Smooth muscle cell of trachea (primary cell): Measurements from ENCODE around the gene RHD. TPM values are rescaled to one million over a fixed set of nuclear protein-coding genes. Genes with fewer than 3 reads are reported as not detected.

Experiments
- total RNA-seq: library from RNA; depleted of rRNA; stranded (reverse); fragments of >200 nt; gene quantifications from 2 replicates; pipeline ENCODE4 v1.2.1, GENCODE V29; 2014

RHD gene
- not detected in 2 replicates for total RNA-seq

GRCh38 chr1:25272238-25272637 lies at the start of gene RHD:
Gene RHD (plus strand): TSS chr1:25272509. CDS start chr1:25272548, 39 bp downstream.

GRCh38 chr1:25232027-25232865 lies 40.1 kb upstream of the RHD start, which contains the start of gene SYF2:
Gene SYF2 (minus strand): TSS chr1:25232502. CDS start chr1:25232467, 35 bp downstream.

GRCh38 chr1:25247024-25247828 lies 25.1 kb upstream of the RHD start, which contains the start of gene RSRP1:
Gene RSRP1 (minus strand): TSS chr1:25247454. CDS start chr1:25246963, 491 bp downstream.

GRCh38 chr1:25338188-25338981 lies 66.1 kb downstream of the RHD start, which contains the start of gene TMEM50A:
Gene TMEM50A (plus strand): TSS chr1:25338334. CDS start chr1:25340487, 2,153 bp downstream.

Other genes with a start within 250 kb of the RHD start
- gene SYF2, start 40.0 kb upstream of the RHD start, total RNA-seq = 34.9 and 45.2 TPM in 2 replicates
- gene RSRP1, start 25.1 kb upstream of the RHD start, total RNA-seq = 125 and 149 TPM in 2 replicates
- gene TMEM50A, start 65.8 kb downstream of the RHD start, total RNA-seq = 87.7 and 129 TPM in 2 replicates
- gene RHCE, start 148.3 kb downstream of the RHD start, total RNA-seq = 0.15 and 0.99 TPM in 2 replicates
- gene MACO1, start 158.4 kb downstream of the RHD start, total RNA-seq = 14.0 and 14.4 TPM in 2 replicates